Upper lobe of left lung (tissue), 6 donors: ENCODE data around the gene THBS3. TPM values are rescaled to one million over a fixed set of nuclear protein-coding genes. Genes with fewer than 3 reads are reported as not detected.
"Not testable (repeated sequence)": the region's sequence is repeated elsewhere in the genome, so short reads cannot be mapped to it uniquely, and the experiment has no call there.

Source experiments
- ATAC-seq, 2 donors: fragments of 200-7000 bp; cut with Tn5 transposase; one replicate each; pipeline ENCODE4 v1.9.1; 2022; ENCODE audit warnings: mild to moderate bottlenecking in 2 of 2, moderate library complexity in 2 of 2; ENCODE audit not compliant: low FRiP score in 2 of 2
- DNase-seq, 2 donors: peaks; one replicate each; pipeline ENCODE4 v3.0.0-alpha.2; 2019 to 2020
- H3K27ac ChIP-seq, 4 donors: fragments of 200-600 bp; sonication (generic); one replicate each; pipeline ENCODE4 v1.5.1; 2016 to 2019
- H3K27me3 ChIP-seq, 4 donors: fragments of 200-600 bp; sonication (generic); one replicate each; pipeline ENCODE4 v1.5.1; 2017 to 2019
- H3K36me3 ChIP-seq, 4 donors: fragments of 200-600 bp; sonication (generic); one replicate each; pipeline ENCODE4 v1.5.1; 2016 to 2019
- H3K4me1 ChIP-seq, 4 donors: fragments of 200-600 bp; sonication (generic); one replicate each; pipeline ENCODE4 v1.5.1; 2018 to 2019
- H3K4me3 ChIP-seq, 4 donors: fragments of 200-600 bp; sonication (generic); one replicate each; pipeline ENCODE4 v1.5.1; 2017 to 2019; ENCODE audit warnings: mild to moderate bottlenecking in 2 of 4, moderate library complexity in 1 of 4
- H3K9me3 ChIP-seq, 4 donors: fragments of 200-600 bp; sonication (generic); one replicate each; pipeline ENCODE4 v1.5.1; 2018 to 2019
- CTCF ChIP-seq, 6 experiments: fragments of 450-650 bp in 4 of 6; fragments of 200-600 bp in 2 of 6; sonication (generic) in 2 of 6; IDR thresholded peaks; one replicate each; pipeline ENCODE4 v1.5.1; 2016 to 2019; ENCODE audit warnings: antibody characterized with exemption in 6 of 6
- EP300 ChIP-seq, 4 donors: sonication (generic); formaldehyde crosslinking; IDR thresholded peaks; one replicate each; pipeline ENCODE4 v1.5.1; 2017; ENCODE audit warnings: antibody characterized with exemption in 4 of 4, control low read depth in 2 of 4
- POLR2A ChIP-seq, 4 donors: fragments of 450-650 bp; IDR thresholded peaks; one replicate each; pipeline ENCODE4 v1.5.1; 2016 to 2017; ENCODE audit warnings: antibody characterized with exemption in 4 of 4, mild to moderate bottlenecking in 2 of 4
- POLR2AphosphoS5 ChIP-seq, 2 donors: sonication (generic); formaldehyde crosslinking; IDR thresholded peaks; one replicate each; pipeline ENCODE4 v1.5.1; 2017; ENCODE audit warnings: antibody characterized with exemption in 2 of 2
- WGBS, 2 donors: methylation state at CpG; one replicate each; pipeline ENCODE4 v1.1.5; 2017 to 2018; 5-methylcytosine and 5-hydroxymethylcytosine counted together
- total RNA-seq, 6 donors: library from RNA; depleted of rRNA in 4 of 6; stranded (reverse); fragments of >200 nt in 4 of 6; gene quantifications; one replicate each; pipeline versions ENCODE4 v1.1.0 to v1.2.1, GENCODE V29; 2016 to 2021
- donor health status: DM: no; HTN: no; CAD: no; lungs with moderate emphysema.
- donor health status: DM: no; HTN: yes; CAD: no; lungs with severe emphysema.

Gene THBS3
- total RNA-seq, 6 donors from 2014 or later = 18.3 to 97.4 (median 27.6) TPM

- ATAC-seq (no peak), DNase-seq (no peak)
- Histone ChIP-seq H3K27ac (peak overlapping the region in 2 of 4 donors; percentile 90 to 96), H3K36me3 (peaks cover 0 to 14% (median 7%) of the 10 kb centered on the region in 4 donors), H3K27me3 (no peaks in the 10 kb centered on the region), H3K9me3 (no peaks in the 10 kb centered on the region), H3K4me3 (peak overlapping the region in 1 of 4 donors; percentile 69), H3K4me1 (peaks cover 23 to 32% (median 27%) of the 10 kb centered on the region in 4 donors)
- WGBS, 2 donors = 90 to 92% methylated on average over 6 of the region's 6 CpGs
- TF ChIP-seq POLR2AphosphoS5 (IDR thresholded peaks at IDR 0.05) = no peak
- peak in 1 of 4 donors; percentile 3 for TF ChIP-seq POLR2A (IDR thresholded peaks at IDR 0.05)
Observed at GRCh38 chr1:155196103-155196892, 11.4 kb downstream of the THBS3 start.

- Histone ChIP-seq H3K4me3 (peak overlapping the region; percentile 58 to 69 (median 63)), H3K4me1 (peaks cover 23 to 32% (median 27%) of the 10 kb centered on the region in 4 donors), H3K9me3 (no peaks in the 10 kb centered on the region), H3K36me3 (peaks cover 0 to 14% (median 7%) of the 10 kb centered on the region in 4 donors), H3K27me3 (no peaks in the 10 kb centered on the region), H3K27ac (peak overlapping the region; percentile 90 to 96 (median 91))
- DNase-seq (no peak), ATAC-seq (no peak)
- WGBS, 2 donors = 35 to 37% methylated on average over 15 to 19 of the region's 27 CpGs
- no peak for TF ChIP-seq CTCF (IDR thresholded peaks at IDR 0.05)
- TF ChIP-seq EP300 (IDR thresholded peaks at IDR 0.05) = no peak
- TF ChIP-seq POLR2A (IDR thresholded peaks at IDR 0.05) = no peak
- no peak for TF ChIP-seq POLR2AphosphoS5 (IDR thresholded peaks at IDR 0.05)
Observed at GRCh38 chr1:155195201-155196102, 12.2 kb downstream of the THBS3 start.

GRCh38 chr1:155193991-155194240, 13.8 kb downstream of the THBS3 start:
- H3K27me3 ChIP-seq, ATAC-seq, H3K9me3 ChIP-seq, DNase-seq: not testable (repeated sequence)
- 4 to 5% methylated on average over 13 to 16 of the region's 16 CpGs for WGBS, 2 donors
- H3K4me3 ChIP-seq = peak overlapping the region in 3 of 4 donors; percentile 58 to 69 (median 58)
- peak overlapping the region; percentile 90 to 96 (median 91) for H3K27ac ChIP-seq
- peaks cover 0 to 14% (median 7%) of the 10 kb centered on the region in 4 donors for H3K36me3 ChIP-seq
- peaks cover 23 to 32% (median 27%) of the 10 kb centered on the region in 4 donors for H3K4me1 ChIP-seq

- peaks cover 0 to 14% (median 5%) of the 10 kb centered on the region in 4 donors for H3K36me3 ChIP-seq
- H3K4me1 ChIP-seq = peaks cover 23 to 32% (median 27%) of the 10 kb centered on the region in 4 donors
- H3K9me3 ChIP-seq = no peaks in the 10 kb centered on the region
- TF ChIP-seq CTCF (IDR thresholded peaks at IDR 0.05) (peak; percentile 98 to 99 (median 98)), EP300 (IDR thresholded peaks at IDR 0.05) (peak in 3 of 4 donors; percentile 34 to 79 (median 77)), POLR2AphosphoS5 (IDR thresholded peaks at IDR 0.05) (peak; percentile 60 to 71), POLR2A (IDR thresholded peaks at IDR 0.05) (peak in 2 of 4 donors; percentile 48 to 73)
- 0 to 1% methylated on average over 24 to 38 of the region's 38 CpGs for WGBS, 2 donors
- ATAC-seq = peak; percentile 92 to 94
- H3K27me3 ChIP-seq = no peaks in the 10 kb centered on the region
- H3K27ac ChIP-seq = peak overlapping the region; percentile 90 to 96 (median 91)
- DNase-seq = peak; percentile 94 to 96
- peak overlapping the region; percentile 16 to 69 (median 58) for H3K4me3 ChIP-seq
Observed at GRCh38 chr1:155193275-155193990, 14.3 kb downstream of the THBS3 start.

- 34 to 39% methylated on average over 14 to 16 of the region's 20 CpGs for WGBS, 2 donors
- Histone ChIP-seq H3K27ac (peak overlapping the region; percentile 90 to 96 (median 91)), H3K4me1 (peaks cover 23 to 32% (median 27%) of the 10 kb centered on the region in 4 donors), H3K27me3 (no peaks in the 10 kb centered on the region), H3K9me3 (no peaks in the 10 kb centered on the region), H3K36me3 (peaks cover 0 to 7% (median 0%) of the 10 kb centered on the region in 4 donors), H3K4me3 (peak overlapping the region in 3 of 4 donors; percentile 58 to 69 (median 58))
- TF ChIP-seq CTCF (IDR thresholded peaks at IDR 0.05) (no peak), EP300 (IDR thresholded peaks at IDR 0.05) (peak in 1 of 4 donors; percentile 41), POLR2AphosphoS5 (IDR thresholded peaks at IDR 0.05) (peak; percentile 64 to 70), POLR2A (IDR thresholded peaks at IDR 0.05) (peak in 2 of 4 donors; percentile 74 to 85)
- ATAC-seq (peak; percentile 33 to 89), DNase-seq (peak; percentile 80 to 88)
Observed at GRCh38 chr1:155192346-155193274, 15.1 kb downstream of the THBS3 start.
